ENCODE results near the gene PIGN.

The PIGN gene

DNA sequence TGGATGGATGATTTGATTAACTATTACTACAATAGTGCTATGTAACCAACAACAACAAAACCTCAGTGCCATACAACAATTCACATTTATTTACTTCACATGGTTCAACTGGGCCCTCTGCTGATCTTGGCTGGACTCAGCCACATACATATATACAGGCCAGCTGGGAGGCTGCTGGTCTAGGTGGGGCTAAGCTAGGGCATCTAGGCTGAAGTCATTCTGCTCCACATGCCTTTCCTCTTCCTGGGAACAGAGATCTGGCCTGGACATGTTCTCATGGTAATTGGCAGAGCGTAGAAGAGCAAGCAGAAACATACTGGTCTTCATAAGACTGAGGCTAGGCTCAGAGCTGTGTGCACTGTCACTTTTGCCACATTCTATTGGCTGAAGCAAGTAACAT is 191.2 kb downstream of the PIGN start:
- no peak for DNase-seq

DNA sequence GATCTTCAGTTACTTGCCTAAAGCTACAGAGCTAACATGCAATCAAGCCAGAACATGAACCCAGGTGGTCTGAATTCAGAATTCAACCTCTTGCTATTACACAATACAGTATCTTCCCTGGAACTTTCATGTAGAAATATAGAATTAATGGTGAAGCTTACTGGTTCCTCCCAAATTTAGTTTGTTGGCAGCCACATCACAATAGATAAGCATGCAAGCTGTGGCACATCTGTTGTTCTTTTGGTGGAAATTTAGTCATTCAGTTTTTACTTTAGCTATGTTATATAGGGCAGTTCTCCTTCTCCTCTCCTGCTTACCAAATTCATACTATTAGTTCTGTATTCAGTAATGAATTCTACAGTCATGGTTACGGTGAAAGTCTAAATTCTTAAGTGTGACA is 193.0 kb downstream of the PIGN start:
- DNase-seq = no peak

DNA sequence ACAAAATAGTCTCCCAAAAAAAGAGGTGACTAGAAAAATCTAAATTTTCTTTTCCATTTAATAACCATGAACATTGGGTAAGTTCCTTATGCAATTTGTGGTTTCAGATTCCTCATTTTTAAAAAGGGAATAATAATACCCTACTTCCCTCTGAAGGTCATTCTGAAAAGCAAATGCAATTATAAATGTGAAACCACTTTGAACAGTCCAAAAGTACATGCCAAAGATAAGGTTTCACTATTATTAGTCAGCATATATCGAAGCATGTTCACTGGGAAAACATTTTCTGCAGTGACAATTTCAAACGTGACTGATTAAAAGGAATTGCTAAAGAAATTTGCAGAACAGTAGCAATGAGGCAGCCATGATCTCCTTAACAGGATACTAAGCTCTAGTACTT is 193.9 kb downstream of the PIGN start:
- DNase-seq = no peak

DNA sequence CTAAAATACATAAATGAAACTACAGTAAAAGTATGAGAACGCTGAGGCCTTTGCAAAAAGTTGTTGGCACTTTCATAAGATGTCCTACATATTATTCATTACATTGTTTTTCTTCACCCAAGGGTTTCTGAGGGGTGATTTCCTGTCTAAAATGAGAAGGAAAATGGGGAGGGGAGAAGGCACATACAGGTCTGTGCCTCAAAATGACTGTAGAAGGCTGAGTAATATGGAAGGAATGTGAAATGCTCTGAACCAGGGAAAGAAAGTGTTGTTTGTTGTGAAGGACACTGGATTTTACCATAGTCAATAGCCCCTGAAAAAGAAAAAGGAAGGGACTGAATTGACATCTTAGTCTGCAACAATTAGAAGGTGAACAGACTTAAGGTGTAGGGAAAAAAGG is 194.6 kb downstream of the PIGN start:
- no peak for DNase-seq

DNA sequence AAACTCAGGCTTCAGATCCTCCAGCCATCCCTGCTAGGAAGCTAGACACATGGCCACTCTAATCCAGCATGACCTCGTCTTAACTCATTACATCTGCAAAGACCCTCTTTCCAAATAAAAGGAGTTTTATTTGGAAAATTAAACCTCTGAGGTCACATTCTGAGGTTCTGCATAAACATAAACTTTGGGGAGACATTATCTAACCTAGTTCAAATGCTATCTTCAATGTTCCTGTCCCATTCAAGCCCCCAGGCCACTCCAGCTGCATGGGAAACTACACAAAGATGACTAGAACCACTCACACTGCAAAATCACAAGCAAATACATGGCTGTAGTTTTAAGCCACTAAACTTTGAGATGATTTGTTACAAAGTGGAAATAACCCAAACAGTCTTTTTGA is 195.0 kb downstream of the PIGN start:
- no peak for DNase-seq

DNA sequence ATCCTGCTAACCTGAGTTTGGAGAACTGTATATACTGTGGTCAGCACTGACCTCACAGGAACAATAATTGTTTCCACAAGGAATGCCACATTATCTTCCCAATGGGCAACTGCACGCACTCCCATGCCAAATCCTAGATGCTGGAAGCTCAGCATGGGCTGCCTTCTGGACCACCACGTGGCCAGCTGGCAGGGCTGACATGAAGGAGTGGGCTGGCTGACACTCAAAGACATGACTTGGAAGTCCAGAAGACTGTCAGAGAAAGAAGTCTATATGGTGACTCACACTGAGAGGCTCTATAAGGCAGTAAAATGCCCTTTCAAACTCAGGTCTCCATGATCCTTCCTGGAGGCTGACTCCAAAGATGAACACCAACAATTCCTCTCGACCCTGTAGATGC is 195.7 kb downstream of the PIGN start:
- no peak for DNase-seq

Measured in CD4-positive, alpha-beta T cell treated with Interleukin-17A for 1 hour (primary cell).